ENCODE results near the gene BDH2. TPM values are rescaled to one million over a fixed set of nuclear protein-coding genes. Genes with fewer than 3 reads are reported as not detected.
A peak's percentile ranks its signal among the peaks of the same experiment; 100 is the strongest.

The BDH2 gene
- total RNA-seq, 4 donors from 2014 or later = 13.8 to 54.0 (median 31.9) TPM

GRCh38 chr4:103100691-103101090 lies 1.1 kb upstream of the BDH2 start:
- Histone ChIP-seq H3K4me1 (peaks cover 6 to 25% (median 14%) of the 10 kb centered on the region in 4 donors), H3K27ac (no peak overlapping the region), H3K9me3 (no peaks in the 10 kb centered on the region), H3K36me3 (no peaks in the 10 kb centered on the region), H3K27me3 (no peaks in the 10 kb centered on the region), H3K4me3 (no peak overlapping the region)
- intact Hi-C loops (cut with DNase I; ENCODE audit: low total_unique reads) = no loop called here
- 52 to 66% methylated on average over 2 to 5 of the region's 5 CpGs for WGBS, 2 donors (ENCODE audit: low coverage in 1 of 2)
- no peak for DNase-seq
- TF ChIP-seq CTCF (IDR thresholded peaks at IDR 0.05) (no peak), EP300 (IDR thresholded peaks at IDR 0.05; ENCODE audit: low read depth) (no peak), POLR2AphosphoS5 (IDR thresholded peaks at IDR 0.05) (no peak), POLR2A (IDR thresholded peaks at IDR 0.05) (no peak)
- in situ Hi-C loops (cut with MboI; ENCODE audit: low pct_ligation_motif_present in 1 of 4, low pct_unique_long_range_greater_than_20kb in 1 of 4, low sequenced_read_pairs in 3 of 4) = loop anchor here in 1 of 4 donors (10.0 kb wide), 1 partner anchor 656 kb away; no protein-coding TSS in a partner anchor

- in situ Hi-C loops (cut with MboI; ENCODE audit: low pct_ligation_motif_present in 1 of 4, low pct_unique_long_range_greater_than_20kb in 1 of 4, low sequenced_read_pairs in 3 of 4) (no loop called here), intact Hi-C loops (cut with DNase I; ENCODE audit: low total_unique reads) (loop anchor here (10.0 kb wide), 1 partner anchor 474 kb away; no protein-coding TSS in a partner anchor)
- no peaks in the 10 kb centered on the region for H3K27me3 ChIP-seq
- H3K27ac ChIP-seq = peak overlapping the region; percentile 63 to 84 (median 73)
- H3K9me3 ChIP-seq = no peaks in the 10 kb centered on the region
- H3K4me3 ChIP-seq = peak overlapping the region; percentile 36 to 59 (median 48)
- no peaks in the 10 kb centered on the region for H3K36me3 ChIP-seq
- WGBS, 2 donors (ENCODE audit: low coverage in 1 of 2) = 16 to 26% methylated on average over 4 of the region's 4 CpGs
- no peak for TF ChIP-seq CTCF (IDR thresholded peaks at IDR 0.05)
- TF ChIP-seq POLR2A (IDR thresholded peaks at IDR 0.05) = no peak
- TF ChIP-seq POLR2AphosphoS5 (IDR thresholded peaks at IDR 0.05) = no peak
- no peak for TF ChIP-seq EP300 (IDR thresholded peaks at IDR 0.05; ENCODE audit: low read depth)
- H3K4me1 ChIP-seq = peaks cover 6 to 25% (median 14%) of the 10 kb centered on the region in 4 donors
- DNase-seq = no peak
Measured at GRCh38 chr4:103098756-103099440, 736 bp downstream of the BDH2 start.

GRCh38 chr4:103098341-103098740 lies 1.3 kb downstream of the BDH2 start:
- intact Hi-C loops (cut with DNase I; ENCODE audit: low total_unique reads) = loop anchor here (10.0 kb wide), 1 partner anchor 474 kb away; no protein-coding TSS in a partner anchor
- Histone ChIP-seq H3K4me1 (peaks cover 6 to 25% (median 14%) of the 10 kb centered on the region in 4 donors), H3K27me3 (no peaks in the 10 kb centered on the region), H3K36me3 (no peaks in the 10 kb centered on the region), H3K27ac (peak overlapping the region; percentile 63 to 84 (median 73)), H3K4me3 (peak overlapping the region in 1 of 4 donors; percentile 59), H3K9me3 (no peaks in the 10 kb centered on the region)
- 76 to 79% methylated on average over 4 to 10 of the region's 10 CpGs for WGBS, 2 donors (ENCODE audit: low coverage in 1 of 2)
- no peak for DNase-seq
- in situ Hi-C loops (cut with MboI; ENCODE audit: low pct_ligation_motif_present in 1 of 4, low pct_unique_long_range_greater_than_20kb in 1 of 4, low sequenced_read_pairs in 3 of 4) = no loop called here
- TF ChIP-seq POLR2A (IDR thresholded peaks at IDR 0.05) = no peak
- no peak for TF ChIP-seq EP300 (IDR thresholded peaks at IDR 0.05; ENCODE audit: low read depth)
- no peak for TF ChIP-seq CTCF (IDR thresholded peaks at IDR 0.05)
- TF ChIP-seq POLR2AphosphoS5 (IDR thresholded peaks at IDR 0.05) = no peak

- intact Hi-C loops (cut with DNase I; ENCODE audit: low total_unique reads) (loop anchor here (10.0 kb wide), 1 partner anchor 472 kb away; no protein-coding TSS in a partner anchor), in situ Hi-C loops (cut with MboI; ENCODE audit: low pct_ligation_motif_present in 1 of 4, low pct_unique_long_range_greater_than_20kb in 1 of 4, low sequenced_read_pairs in 3 of 4) (no loop called here)
- Histone ChIP-seq H3K9me3 (no peaks in the 10 kb centered on the region), H3K27ac (no peak overlapping the region), H3K36me3 (no peaks in the 10 kb centered on the region), H3K4me1 (peaks cover 6 to 29% (median 14%) of the 10 kb centered on the region in 4 donors), H3K27me3 (no peaks in the 10 kb centered on the region), H3K4me3 (no peak overlapping the region)
- TF ChIP-seq POLR2A (IDR thresholded peaks at IDR 0.05) = no peak
- no peak for TF ChIP-seq POLR2AphosphoS5 (IDR thresholded peaks at IDR 0.05)
- TF ChIP-seq CTCF (IDR thresholded peaks at IDR 0.05) = no peak
- TF ChIP-seq EP300 (IDR thresholded peaks at IDR 0.05; ENCODE audit: low read depth) = no peak
- whole genome bisulfite sequencing, 2 donors (ENCODE audit: low coverage in 1 of 2) = 49 to 54% methylated on average over 2 of the region's 2 CpGs
- DNase-seq = no peak
Measured at GRCh38 chr4:103097112-103097511, 2.5 kb downstream of the BDH2 start.

Measured in transverse colon (tissue), 4 donors.